Stimulated activated memory B cell treated with anti-CD40 and anti-IgM and Interleukin-4, amounts not matched to agents 10 μg/mL and 1 μg/mL and 100 μg/mL, for 72 hours (primary cell): ENCODE data around the gene ZCCHC2.
A peak's percentile ranks its signal among the peaks of the same experiment; 100 is the strongest.

ENCODE experiments used
- ATAC-seq: fragments of 150-1000 bp; cut with Tn5 transposase; 2 replicates; pipeline ENCODE4 v1.10.0; 2021
- H3K27ac Mint-ChIP-seq: one replicate; pipeline ENCODE4 v1.8.0; 2022; ENCODE audit warnings: mild to moderate bottlenecking, mixed read lengths
- H3K27me3 Mint-ChIP-seq: one replicate; pipeline ENCODE4 v1.8.0; 2022; ENCODE audit warnings: mixed read lengths
- H3K36me3 Mint-ChIP-seq: one replicate; pipeline ENCODE4 v1.8.0; 2022; ENCODE audit warnings: mixed read lengths
- H3K4me1 Mint-ChIP-seq: one replicate; pipeline ENCODE4 v1.8.0; 2022; ENCODE audit warnings: mixed read lengths
- H3K4me3 Mint-ChIP-seq: one replicate; pipeline ENCODE4 v1.8.0; 2022; ENCODE audit warnings: mild to moderate bottlenecking, moderate library complexity, mixed read lengths
- H3K9me3 Mint-ChIP-seq: one replicate; pipeline ENCODE4 v1.8.0; 2022; ENCODE audit warnings: mixed read lengths

Gene ZCCHC2

DNA sequence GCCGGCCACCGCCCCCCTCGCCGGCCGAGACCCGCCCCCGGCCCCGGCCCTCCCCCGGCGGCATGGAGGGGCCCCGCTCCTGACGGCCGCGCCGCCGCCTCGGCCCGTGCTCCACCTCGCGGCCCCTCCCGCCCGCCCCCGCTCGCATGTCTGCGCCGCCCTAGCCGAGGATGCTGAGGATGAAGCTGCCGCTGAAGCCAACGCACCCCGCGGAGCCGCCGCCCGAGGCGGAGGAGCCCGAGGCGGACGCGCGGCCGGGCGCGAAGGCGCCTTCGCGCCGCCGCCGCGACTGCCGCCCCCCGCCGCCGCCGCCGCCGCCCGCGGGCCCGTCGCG, 397 bp downstream of the ZCCHC2 start:
- Mint-ChIP-seq H3K27me3 (no peaks in the 10 kb centered on the region), H3K4me3 (peak overlapping the region; percentile 84), H3K27ac (peak overlapping the region; percentile 91), H3K36me3 (peaks cover 4% of the 10 kb centered on the region), H3K9me3 (no peaks in the 10 kb centered on the region), H3K4me1 (peaks cover 25% of the 10 kb centered on the region)
- no peak for ATAC-seq

DNA sequence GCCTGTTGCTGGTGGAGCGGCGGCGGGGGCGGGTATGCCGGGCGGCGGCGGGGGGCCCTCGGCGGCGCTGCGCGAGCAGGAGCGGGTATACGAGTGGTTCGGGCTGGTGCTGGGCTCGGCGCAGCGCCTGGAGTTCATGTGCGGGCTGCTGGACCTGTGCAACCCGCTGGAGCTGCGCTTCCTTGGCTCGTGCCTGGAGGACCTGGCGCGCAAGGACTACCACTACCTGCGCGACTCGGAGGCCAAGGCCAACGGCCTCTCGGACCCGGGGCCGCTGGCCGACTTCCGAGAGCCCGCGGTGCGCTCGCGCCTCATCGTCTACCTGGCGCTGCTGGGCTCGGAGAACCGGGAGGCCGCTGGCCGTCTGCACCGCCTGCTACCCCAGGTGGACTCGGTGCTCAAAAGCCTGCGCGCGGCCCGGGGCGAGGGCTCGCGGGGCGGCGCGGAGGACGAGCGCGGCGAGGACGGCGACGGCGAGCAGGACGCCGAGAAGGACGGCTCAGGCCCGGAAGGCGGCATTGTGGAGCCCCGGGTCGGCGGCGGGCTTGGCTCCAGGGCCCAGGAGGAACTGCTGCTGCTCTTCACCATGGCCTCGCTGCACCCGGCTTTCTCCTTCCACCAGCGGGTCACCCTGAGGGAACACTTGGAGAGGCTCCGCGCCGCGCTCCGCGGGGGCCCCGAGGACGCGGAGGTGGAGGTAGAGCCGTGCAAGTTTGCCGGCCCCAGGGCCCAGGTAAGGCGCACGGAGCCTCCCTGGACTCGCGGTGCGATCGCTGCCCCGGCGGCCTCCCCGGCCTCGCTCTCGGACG, 1.0 kb downstream of the ZCCHC2 start:
- peak; percentile 3 for ATAC-seq
- Mint-ChIP-seq H3K36me3 (peaks cover 4% of the 10 kb centered on the region), H3K4me1 (peaks cover 28% of the 10 kb centered on the region), H3K27me3 (no peaks in the 10 kb centered on the region), H3K27ac (peak overlapping the region; percentile 91), H3K4me3 (peak overlapping the region; percentile 97), H3K9me3 (no peaks in the 10 kb centered on the region)

DNA sequence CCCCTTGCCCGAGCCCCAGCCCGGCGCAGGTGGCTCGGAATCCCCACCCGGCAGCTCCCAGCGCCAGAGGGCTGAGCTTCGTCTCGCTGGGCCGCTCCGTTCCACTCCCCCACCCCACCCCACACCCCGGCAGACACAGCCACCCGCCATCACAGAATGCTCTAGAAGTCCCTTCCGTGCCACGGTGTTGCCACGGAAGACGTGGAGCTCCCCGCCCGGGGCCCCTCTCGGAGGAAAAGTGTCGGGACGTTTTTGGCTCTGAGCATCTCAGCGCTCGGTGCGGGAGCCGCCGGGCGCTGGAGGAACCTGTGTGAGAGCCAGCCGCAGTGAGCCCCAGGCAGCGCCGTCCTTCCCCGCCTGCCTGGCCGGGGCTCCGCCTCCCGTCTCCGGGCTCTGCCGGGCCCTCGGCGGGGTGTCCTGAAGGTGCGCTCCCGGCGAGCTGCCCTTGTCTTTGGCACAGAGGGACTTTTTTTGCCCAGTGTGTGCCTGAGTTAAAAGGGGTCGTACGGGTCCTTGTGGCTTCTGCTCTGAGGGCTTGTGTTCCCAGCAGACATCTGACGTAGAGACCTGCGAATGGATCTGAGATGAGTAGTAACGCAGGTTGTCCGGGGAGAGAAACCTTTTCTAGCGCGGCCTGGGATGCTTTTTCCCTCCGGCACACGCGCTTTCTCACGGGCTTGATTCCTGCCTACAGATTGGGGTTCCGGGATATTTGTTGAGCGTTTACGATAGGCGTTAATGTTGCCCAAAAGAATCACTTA, 1.8 kb downstream of the ZCCHC2 start:
- Mint-ChIP-seq H3K27ac (peak overlapping the region; percentile 91), H3K9me3 (no peaks in the 10 kb centered on the region), H3K27me3 (no peaks in the 10 kb centered on the region), H3K4me3 (peak overlapping the region; percentile 97), H3K36me3 (peaks cover 4% of the 10 kb centered on the region), H3K4me1 (peaks cover 36% of the 10 kb centered on the region)
- peak; percentile 22 for ATAC-seq

DNA sequence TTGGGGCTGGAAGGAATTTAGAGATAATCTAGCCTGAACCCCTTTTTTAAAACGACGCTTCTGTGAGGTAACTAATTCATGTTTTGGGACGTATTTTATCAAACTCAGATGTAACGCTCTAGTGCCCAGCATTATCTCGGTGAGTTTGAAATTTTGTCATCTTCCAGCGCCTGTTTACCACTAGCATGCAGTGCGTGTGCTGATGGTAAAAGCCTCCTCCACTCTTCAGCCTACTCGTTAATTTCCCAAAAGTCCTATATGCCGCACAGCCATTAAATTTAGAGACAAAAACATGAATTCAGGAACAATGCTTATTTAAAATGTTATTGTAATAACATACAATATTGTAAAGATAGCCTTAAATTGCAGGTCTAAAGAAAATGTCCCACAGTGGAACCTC, 2.8 kb downstream of the ZCCHC2 start:
- H3K4me3 Mint-ChIP-seq: peak overlapping the region; percentile 97
- ATAC-seq: no peak
- H3K9me3 Mint-ChIP-seq: no peaks in the 10 kb centered on the region
- H3K27ac Mint-ChIP-seq: peak overlapping the region; percentile 91
- no peaks in the 10 kb centered on the region for H3K27me3 Mint-ChIP-seq
- H3K4me1 Mint-ChIP-seq: peaks cover 44% of the 10 kb centered on the region
- peaks cover 9% of the 10 kb centered on the region for H3K36me3 Mint-ChIP-seq

DNA sequence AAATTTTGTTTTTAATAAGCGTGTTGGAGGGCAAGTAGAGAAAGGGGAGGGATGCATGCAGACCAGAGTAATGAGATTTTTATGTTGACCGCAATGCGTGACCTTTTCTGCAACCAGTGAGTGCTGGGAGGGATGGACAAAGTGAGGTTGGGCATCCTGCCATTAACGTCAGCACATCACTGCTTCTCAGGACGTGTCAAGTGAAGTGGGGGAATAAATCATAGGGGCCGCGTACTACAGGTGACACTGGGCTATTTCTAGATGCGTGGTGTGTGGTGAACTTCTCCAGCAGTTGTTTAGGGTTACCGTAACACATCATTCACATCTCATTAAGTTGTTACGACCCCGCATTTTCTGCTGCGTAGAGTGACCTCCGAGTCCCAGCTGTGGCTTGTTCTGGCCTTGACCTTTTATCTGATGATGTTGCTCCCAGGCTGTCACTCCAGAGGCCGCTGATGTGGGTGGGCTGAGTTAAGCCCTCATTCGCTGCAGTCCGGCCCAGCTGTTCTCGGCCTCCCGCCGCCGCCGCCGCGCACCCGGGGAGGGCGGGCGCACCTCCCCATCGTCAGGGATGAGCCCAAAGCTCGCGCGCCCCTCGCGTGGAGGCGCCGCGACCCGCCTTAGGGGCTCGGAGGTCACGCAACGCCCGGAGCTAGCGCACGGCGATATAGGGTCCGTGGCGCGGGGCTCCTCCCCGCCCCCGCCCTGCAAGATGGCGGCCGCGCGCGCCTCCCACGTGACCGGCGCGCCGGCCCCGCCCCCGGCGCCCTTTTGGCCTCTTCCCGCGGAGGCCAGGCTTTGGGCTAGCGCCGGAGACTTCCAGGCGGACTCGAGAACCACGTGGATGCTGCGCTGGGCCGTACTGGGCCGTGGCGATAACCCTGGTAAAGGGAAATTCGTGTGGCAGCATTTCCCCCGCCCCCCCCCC, 3.5 kb downstream of the ZCCHC2 start:
- Mint-ChIP-seq H3K36me3 (peaks cover 9% of the 10 kb centered on the region), H3K4me3 (peak overlapping the region; percentile 97), H3K4me1 (peaks cover 44% of the 10 kb centered on the region), H3K9me3 (no peaks in the 10 kb centered on the region), H3K27ac (peak overlapping the region; percentile 91), H3K27me3 (no peaks in the 10 kb centered on the region)
- peak; percentile 10 for ATAC-seq

DNA sequence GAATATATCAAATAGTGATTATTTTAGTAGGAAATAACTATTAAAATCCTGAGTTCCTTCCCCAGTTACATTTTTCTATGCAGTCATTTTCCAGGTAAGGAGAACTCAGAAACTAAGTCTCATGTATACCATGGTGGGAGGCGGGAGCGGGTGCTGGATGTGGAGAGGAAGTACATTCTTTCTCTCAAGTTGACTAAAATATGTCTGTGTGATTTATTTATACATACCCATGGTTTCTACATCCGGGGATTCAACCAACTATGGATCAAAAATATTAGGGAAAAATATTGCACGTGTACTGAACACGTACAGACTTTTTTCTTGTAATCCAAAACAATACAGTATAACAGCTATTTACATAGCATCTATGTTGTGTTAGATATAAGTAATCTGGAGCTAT, 6.8 kb downstream of the ZCCHC2 start:
- peaks cover 14% of the 10 kb centered on the region for H3K36me3 Mint-ChIP-seq
- no peaks in the 10 kb centered on the region for H3K27me3 Mint-ChIP-seq
- no peak for ATAC-seq
- H3K4me1 Mint-ChIP-seq: peaks cover 61% of the 10 kb centered on the region
- no peaks in the 10 kb centered on the region for H3K9me3 Mint-ChIP-seq
- H3K27ac Mint-ChIP-seq: peak overlapping the region; percentile 33
- H3K4me3 Mint-ChIP-seq: no peak overlapping the region

DNA sequence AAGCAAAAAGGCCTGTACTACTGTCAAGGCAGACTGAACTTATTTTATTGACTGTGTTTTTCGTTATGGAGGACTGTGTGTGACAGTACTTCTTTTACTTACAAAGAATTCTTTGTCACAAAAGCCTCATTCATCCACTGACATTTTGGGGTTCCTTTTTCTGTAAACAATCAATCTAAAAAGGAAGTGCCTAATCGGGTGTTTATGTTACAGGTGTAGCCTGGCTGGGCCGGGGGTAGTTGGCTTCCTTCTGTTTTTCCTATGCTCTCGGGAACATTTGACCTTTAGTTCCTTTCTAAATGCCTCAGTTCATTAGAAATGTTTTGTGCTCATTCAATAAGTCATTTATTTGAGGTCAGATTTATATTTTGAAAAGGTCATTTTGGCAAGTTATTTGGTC, 8.3 kb downstream of the ZCCHC2 start:
- no peak for ATAC-seq
- Mint-ChIP-seq H3K9me3 (no peaks in the 10 kb centered on the region), H3K27ac (peak overlapping the region; percentile 33), H3K4me1 (peaks cover 58% of the 10 kb centered on the region), H3K4me3 (no peak overlapping the region), H3K36me3 (peaks cover 10% of the 10 kb centered on the region), H3K27me3 (no peaks in the 10 kb centered on the region)

DNA sequence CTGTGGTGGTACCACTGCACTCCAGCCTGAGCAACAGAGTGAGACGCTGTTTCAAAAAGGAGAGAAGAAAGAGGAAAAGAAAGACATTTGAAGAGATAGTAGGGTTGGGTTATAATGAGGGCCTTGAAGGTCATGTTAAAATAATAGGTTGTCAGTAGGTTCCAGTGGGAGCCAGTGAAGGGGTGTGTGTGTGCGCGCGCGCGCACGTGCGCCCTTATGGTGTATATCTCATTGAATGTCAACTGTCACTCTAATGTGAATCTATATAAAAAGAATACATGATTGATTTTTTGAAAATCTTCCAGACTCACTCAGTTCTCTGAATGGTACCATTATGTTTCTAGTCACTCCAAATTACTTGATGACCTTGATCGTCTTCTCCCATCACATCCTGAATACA, 9.1 kb downstream of the ZCCHC2 start:
- Mint-ChIP-seq H3K9me3 (no peaks in the 10 kb centered on the region), H3K36me3 (peaks cover 12% of the 10 kb centered on the region), H3K27ac (no peak overlapping the region), H3K4me1 (peaks cover 62% of the 10 kb centered on the region), H3K4me3 (no peak overlapping the region), H3K27me3 (no peaks in the 10 kb centered on the region)
- ATAC-seq: no peak

DNA sequence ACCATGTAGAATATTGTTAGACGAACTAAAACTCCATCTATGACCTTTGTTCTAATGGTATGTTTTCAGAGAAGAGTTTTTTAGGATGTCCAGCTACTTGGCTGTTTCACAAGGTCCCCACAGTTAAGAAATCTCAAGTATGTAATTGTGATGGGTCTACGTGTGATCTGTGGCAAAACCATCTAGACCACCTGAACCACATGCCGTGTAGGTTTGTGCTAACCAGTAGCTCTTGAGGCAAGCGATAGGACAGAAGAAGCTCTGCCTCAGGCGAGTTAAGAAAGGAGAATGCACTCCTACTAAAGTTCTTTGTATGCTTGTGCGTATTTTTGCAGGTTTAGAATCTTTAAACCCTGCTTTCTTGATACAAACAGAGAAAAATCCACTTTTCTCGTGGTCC, 13.2 kb downstream of the ZCCHC2 start:
- no peaks in the 10 kb centered on the region for H3K27me3 Mint-ChIP-seq
- H3K27ac Mint-ChIP-seq: no peak overlapping the region
- peaks cover 25% of the 10 kb centered on the region for H3K36me3 Mint-ChIP-seq
- H3K4me1 Mint-ChIP-seq: peaks cover 48% of the 10 kb centered on the region
- H3K9me3 Mint-ChIP-seq: no peaks in the 10 kb centered on the region
- no peak for ATAC-seq
- no peak overlapping the region for H3K4me3 Mint-ChIP-seq

DNA sequence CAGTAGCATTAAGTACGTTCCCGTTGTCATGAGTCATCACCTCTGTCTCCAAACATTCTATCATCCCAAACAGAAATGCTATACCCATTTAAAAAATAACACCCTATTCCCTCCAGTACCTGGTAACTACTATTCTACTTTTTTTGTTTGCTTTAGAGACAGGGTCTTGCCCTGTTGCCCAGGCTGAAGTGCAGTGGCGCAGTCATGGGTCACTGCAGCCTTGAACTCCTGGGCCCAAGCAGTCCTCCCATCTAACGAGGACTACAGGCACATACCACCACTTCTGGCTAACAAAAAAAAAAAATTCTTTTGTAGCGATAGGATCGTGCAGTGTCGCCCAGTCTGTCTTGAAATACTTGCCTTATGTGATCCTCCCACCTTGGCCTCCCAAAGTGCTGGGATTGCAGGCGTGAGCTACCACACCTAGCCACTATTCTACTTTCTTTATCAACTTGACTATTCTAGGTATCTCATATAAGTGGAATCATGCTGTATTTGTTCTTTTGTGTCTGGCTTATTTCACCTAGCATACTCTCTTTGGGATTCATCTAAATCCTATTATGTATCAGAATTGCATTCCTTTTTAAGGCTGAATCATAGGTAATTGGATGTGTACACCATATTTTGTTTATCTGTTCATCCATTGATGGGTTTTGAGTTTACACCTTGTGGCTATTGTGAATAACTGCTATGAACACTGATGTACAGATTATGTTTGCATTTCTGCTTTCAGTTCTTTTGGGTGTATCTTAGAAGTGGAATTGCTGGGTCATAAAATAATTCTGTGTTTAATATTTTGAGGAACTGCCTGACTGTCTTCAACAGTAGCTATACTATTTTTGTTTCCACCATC, 14.4 kb downstream of the ZCCHC2 start:
- Mint-ChIP-seq H3K4me1 (peaks cover 40% of the 10 kb centered on the region), H3K27ac (no peak overlapping the region), H3K36me3 (peaks cover 32% of the 10 kb centered on the region), H3K9me3 (no peaks in the 10 kb centered on the region), H3K4me3 (no peak overlapping the region), H3K27me3 (no peaks in the 10 kb centered on the region)
- ATAC-seq: no peak

DNA sequence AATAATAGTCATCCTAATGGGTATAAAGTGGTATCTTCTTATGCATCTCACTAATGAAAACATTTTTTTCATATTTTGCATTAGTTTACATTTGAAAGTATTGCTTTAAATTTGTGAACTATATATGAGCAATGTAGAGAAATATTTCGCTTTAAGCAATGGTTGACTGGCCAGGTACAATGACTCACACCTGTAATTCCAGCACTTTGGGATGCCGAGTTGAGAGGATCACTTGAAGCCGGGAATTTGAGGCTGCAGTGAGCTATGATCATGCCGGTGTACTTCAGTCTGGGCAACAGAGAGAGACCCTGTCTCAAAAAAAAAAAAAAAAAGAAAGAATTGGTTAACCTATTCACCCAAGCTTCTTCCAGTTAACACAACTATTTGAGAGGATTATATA, 15.1 kb downstream of the ZCCHC2 start:
- no peaks in the 10 kb centered on the region for H3K27me3 Mint-ChIP-seq
- no peak overlapping the region for H3K4me3 Mint-ChIP-seq
- no peak overlapping the region for H3K27ac Mint-ChIP-seq
- no peak for ATAC-seq
- no peaks in the 10 kb centered on the region for H3K9me3 Mint-ChIP-seq
- H3K4me1 Mint-ChIP-seq: peaks cover 35% of the 10 kb centered on the region
- H3K36me3 Mint-ChIP-seq: peaks cover 36% of the 10 kb centered on the region

DNA sequence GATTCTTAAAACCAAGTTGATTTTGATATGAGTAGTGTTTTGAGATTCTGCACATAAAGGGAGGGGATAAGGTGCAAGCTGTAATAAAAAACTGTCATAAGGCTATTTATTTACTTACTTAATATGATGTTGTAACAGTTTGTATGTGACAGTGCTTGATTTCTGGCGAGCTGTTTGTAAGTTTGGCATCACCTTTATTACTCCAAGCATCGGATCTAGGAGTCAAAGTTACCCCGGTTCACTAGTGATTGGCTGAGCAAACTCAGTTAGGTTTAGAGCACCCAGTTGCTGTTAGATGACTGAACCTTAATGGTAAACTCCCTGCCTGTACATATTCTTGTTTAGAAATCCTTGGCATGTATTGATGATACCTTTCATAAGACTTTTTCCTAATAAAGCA, 16.1 kb downstream of the ZCCHC2 start:
- H3K4me1 Mint-ChIP-seq: peaks cover 35% of the 10 kb centered on the region
- H3K9me3 Mint-ChIP-seq: no peaks in the 10 kb centered on the region
- H3K36me3 Mint-ChIP-seq: peaks cover 45% of the 10 kb centered on the region
- H3K27ac Mint-ChIP-seq: no peak overlapping the region
- H3K4me3 Mint-ChIP-seq: no peak overlapping the region
- no peaks in the 10 kb centered on the region for H3K27me3 Mint-ChIP-seq
- ATAC-seq: no peak

DNA sequence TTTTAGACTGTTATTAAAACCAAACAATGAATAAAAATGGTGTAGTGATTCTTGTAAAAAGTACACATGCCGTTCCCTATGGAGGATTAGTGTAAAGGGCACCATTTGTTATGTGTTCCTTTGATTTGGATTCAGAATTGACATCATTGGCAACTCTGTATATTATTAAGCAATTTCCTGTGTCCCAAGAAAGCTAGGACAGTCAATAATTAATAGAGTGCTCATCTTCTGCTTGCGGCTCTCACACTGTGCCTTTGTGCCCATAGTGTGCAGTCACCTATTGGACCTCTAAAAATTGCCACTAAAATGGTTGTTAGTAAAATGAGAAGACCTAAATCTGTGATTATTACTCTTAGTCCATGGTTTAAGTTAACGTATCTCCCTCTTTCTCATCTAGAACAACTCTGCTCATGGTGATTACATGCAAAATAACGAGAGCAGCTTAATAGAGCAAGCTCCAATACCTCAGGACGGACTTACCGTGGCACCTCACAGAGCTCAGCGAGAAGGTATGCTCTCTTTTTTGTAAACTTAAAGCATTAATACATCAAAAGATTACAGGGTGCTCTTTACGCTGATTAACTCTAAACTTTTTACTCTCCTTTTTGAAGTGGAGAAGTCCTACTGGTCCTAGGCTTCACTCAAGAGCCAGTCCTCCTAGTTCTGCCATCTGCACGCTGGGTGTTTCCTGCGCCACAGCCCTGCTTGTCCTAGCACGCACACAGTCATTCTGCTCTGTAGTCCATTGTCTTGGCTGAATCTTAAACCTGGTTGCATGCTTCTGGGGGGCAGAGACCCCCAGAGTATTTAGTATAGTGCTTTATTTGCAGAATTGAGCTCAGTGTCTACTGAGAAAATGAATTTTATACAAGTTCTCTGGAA, 16.7 kb downstream of the ZCCHC2 start:
- no peaks in the 10 kb centered on the region for H3K9me3 Mint-ChIP-seq
- H3K27me3 Mint-ChIP-seq: no peaks in the 10 kb centered on the region
- no peak overlapping the region for H3K27ac Mint-ChIP-seq
- H3K36me3 Mint-ChIP-seq: peaks cover 45% of the 10 kb centered on the region
- no peak overlapping the region for H3K4me3 Mint-ChIP-seq
- no peak for ATAC-seq
- H3K4me1 Mint-ChIP-seq: peaks cover 29% of the 10 kb centered on the region

DNA sequence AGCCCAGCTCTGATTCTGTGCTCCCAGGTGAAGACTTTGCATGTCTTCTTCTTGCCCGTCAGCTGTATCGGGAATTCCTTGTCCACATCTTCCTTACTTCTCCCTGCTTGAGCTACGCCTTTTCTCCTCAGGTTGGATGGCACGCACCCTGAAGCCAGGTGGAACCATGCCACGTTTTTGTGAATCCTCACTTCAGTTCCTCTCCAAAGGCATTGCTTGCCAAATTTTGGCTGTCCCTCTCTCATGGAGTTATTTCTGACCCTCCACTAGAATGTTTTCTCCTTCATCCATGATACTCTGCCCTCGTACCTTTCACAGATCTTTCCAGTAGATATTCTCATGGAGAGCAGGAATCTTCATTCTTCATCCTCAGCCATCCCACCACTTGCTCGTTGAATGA, 20.2 kb downstream of the ZCCHC2 start:
- Mint-ChIP-seq H3K27ac (no peak overlapping the region), H3K4me3 (no peak overlapping the region), H3K9me3 (no peaks in the 10 kb centered on the region), H3K4me1 (peaks cover 5% of the 10 kb centered on the region), H3K27me3 (no peaks in the 10 kb centered on the region), H3K36me3 (peaks cover 54% of the 10 kb centered on the region)
- ATAC-seq: no peak
